Hematopoietic multipotent progenitor cell treated with erythropoietin and hydrocortisone succinate and interleukin-3 and kit ligand, for 15 days (in vitro differentiated cells): ENCODE measurements around the gene STAT4.

Experiments
- DNase-seq: peaks from one replicate; pipeline ENCODE4 v3.0.0-alpha.2; 2015; ENCODE audit warnings: low spot score

The STAT4 gene

DNA sequence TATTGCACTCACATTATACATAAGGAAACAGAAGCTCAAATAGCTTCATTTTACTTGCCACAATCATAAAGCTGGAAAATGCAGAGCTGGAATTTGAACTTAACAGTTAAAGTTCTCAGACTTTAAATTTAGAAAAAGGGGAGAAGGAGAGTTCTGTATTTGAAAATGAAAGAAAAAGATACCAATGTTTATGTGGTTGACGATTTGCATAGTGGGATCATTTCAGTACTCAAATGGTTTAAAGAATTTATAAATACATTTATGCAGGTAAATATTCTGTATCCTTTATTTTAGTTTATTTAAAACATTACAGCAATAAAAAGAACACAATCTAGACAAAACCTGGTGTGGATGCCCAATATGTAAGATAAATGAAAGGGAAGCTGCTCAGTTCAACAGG, 25.5 kb upstream of the STAT4 start:
- DNase-seq: no peak

DNA sequence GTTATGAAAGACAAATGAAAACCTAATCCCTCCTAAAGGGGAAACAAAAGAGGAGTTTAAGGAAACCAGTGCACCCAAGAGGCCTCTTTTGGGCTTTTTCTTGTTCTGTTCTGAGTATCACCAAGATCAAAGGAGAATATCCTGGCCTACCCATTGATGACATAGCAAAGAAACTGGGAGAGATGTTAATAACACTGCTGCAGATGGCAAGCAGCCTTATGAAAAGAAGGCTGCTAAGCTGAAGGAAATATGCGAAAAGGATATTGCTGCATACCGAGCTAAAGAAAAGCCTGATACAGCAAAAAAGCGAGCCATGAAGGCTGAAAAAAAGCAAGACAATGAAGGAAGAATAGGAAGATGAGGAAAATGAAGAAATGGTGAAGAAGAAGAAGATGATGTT, 23.6 kb upstream of the STAT4 start:
- DNase-seq: no peak

DNA sequence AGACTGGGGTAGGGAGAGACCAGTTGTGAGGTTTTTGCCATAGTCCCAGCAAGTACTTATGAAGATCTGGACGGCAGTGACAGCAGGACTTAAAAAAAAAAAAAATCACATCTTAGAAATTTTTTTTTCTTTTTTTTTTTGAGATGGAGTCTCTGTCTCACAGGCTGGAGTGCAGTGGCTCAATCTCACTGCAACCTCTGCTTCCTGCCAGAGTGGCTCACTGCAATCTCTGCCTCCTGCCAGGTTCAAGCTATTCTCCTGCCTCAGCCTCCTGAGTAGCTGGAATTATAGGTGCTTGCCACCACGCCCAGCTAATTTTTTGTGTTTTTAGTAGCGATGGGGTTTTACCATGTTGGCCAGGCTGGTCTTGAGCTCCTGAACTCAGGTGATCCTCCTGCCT, 22.4 kb upstream of the STAT4 start:
- DNase-seq: no peak

DNA sequence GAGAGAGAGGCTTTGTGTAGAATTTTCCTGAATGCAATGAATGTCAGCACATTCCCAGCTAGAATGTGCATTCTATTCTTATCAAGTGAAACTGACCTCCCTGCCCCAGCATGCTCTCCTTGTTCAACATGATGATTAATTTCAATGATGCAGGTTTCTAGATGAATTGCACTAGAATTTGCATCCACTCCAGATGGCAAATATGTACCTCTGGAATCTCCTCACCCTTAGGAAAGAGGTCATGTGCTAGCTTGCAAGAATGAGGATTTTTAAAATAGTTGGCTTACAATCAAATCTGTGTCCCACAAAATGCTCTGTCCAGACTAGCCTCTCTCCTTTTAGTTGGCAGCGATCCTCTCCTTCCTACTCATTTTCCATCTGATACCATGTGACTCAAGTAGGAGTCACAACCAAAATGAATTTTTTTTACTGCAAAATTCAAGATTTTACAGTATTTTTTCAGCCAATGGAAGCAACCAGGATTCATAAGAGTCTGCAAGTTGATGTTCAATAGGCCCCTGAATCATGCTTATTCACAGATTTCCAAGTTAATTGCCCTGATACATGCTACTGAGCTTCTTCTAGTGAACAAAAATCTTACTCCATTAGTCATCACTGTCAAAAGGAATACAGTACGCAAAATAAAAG, 21.0 kb upstream of the STAT4 start:
- DNase-seq: no peak

DNA sequence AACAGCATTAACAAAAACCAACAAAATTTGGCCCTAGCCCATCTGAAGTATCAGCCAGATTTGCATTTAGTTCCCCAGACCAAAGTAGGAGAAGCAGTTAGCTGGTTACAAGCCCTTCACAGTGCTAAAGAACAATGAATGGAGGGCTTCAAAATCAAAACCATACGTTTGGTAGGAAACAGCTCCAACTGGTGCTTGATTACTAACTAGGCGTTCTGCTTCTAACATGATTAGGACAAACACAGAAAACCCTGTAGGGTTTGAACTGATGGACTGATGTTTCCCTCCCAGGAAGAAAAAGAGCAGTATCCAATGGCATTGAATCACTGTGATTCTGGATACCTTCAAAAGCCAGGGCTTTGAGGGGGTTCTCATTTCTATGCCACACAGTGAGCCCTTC, 20.5 kb upstream of the STAT4 start:
- no peak for DNase-seq

DNA sequence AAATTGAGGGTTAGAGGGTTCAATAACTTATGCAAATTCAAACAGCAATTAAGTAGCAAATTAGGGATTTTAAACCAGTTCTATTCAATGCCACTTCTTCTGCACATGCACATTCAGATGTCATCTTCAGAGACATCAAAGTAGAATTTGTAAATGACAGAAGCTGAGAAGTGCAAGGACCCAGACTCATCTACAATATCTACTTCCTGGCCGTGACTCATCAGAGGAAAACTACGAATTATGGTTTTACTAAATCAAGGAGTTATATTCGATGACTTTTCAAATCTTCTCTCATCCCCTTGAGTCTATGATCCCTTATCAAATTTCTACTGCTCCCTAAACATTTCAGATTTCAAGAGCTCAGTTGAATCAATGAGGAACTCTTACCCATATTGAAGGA, 20.0 kb upstream of the STAT4 start:
- no peak for DNase-seq

DNA sequence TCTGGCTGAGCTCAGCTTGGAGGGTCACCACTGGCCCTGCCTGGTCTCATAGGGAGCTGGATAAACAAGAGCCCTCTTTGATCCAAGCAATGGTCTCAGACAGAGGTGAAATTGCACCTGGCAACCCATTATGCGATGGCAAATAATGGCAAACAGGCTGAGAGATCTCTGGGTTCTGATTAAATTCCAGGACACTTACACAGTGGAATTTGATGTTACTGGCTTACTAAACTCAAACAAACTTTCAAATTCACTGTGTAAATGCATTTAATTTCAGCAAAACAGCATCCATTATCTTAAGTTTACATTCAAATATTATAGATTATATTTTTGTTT, 19.5 kb upstream of the STAT4 start:
- no peak for DNase-seq

DNA sequence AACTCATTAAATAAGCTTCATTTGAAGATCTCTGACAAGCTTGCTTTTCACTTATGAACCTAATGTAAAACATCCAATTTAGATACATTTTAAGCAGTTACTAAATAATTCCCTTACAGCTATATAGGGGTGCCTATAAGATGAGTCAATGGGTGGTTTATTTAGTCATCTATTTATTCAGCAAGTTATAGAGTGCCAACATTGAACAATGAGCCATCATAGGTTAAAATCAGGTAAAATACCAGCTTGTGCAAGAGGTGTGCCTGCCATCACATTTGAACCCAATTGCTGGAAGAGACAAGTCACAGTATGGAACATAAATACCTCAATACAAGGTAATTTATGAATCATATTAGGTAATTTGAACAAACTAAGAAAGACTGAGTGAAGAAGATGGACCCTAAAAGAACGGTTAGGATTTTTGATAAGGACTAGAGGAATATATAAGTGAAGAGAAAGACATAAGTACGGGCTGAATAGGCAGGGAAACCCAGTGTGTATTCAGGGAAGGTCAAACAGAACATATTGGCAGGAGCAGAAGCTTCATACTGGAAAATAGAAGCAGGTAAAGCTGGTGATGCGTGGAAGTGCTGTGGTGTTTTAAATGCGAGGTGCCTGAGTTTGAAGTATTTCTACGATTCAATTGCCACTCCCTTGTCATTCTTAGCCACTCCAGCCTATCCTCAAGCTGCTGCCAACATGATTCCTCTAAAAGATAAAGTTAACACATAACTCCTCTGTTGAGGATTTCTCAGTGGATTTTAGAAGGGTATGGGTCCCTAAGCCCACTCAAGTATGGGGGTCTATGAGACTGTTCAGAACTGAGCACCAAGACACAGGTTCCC, 18.9 kb upstream of the STAT4 start:
- no peak for DNase-seq

DNA sequence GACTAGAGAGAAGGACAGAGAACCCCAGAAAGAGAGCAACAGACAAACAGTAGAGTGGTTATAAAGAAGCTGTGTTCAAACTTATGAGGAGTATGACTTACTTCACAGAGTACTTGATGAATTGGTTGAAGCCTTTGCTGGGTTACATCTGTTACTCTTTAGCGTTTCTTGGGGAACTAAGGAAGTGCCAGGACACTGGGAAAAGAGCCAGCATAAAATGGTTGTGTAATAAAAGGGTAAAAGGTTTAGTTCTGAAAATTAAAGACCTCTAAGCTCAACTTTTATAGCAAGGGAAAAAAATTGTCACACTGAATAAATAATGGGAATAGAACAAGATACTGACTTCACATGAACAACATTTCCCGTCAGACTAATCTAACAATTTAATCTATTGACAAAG, 17.0 kb upstream of the STAT4 start:
- no peak for DNase-seq

DNA sequence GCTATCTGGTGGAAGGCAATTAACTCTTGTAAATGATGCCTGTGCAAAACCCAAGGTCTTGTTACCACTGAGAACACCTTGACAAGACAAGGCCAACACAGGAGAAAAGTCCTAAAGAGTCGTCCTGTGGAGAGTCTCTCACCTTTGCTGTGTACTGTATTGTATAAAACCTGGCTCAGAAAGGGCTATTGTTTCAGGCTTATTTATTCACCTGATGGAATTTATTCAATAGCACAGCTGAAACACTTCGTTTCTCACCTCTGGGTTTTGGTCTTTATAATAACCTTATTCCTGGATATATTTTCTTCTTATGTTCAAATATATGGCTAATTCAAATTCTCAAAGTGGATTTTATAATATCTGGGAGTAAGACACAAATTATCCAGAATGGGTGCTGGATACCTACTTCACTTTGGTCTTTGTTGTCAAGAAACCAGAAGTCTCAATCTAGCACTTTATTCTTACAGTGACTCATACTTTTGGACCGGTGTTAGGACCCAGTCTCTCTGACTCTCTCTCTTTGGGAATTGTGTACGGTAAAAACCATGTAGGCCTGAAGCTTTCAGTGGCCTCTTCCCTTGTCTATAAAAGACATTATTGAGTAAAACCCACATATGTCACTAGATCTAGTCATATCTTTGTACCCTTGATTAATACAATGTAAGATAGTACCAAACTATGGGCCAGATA, 16.1 kb upstream of the STAT4 start:
- DNase-seq: no peak

DNA sequence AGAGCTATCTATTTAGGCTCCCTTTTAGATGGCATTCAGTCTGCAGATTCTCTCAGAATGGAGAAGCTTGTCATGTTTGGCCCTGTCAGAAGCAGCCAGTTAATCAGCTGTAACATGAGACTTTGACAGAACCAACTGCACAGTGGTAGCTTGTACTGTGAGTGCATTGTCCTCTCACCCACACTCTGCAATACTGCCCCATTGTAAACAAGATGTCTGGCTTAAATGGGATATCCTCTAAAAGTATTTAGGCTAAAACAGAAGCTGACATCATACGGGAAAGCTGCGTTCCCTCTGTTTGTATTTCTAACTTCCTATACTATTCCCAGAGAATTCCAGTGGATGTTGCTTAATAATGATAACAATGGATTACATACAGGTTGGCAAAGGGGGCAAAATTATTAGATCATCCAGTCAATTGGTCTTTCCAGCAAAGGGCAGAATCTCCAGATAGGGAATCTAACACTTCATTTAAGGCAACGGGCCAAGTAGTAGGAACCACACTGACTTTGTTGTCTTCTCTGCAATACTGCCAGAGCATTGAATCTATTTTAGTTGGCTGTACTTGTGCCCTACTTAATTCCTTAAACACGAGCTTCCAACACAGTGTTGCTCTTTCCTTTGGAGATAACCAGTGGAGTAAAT, 15.4 kb upstream of the STAT4 start:
- DNase-seq: no peak

DNA sequence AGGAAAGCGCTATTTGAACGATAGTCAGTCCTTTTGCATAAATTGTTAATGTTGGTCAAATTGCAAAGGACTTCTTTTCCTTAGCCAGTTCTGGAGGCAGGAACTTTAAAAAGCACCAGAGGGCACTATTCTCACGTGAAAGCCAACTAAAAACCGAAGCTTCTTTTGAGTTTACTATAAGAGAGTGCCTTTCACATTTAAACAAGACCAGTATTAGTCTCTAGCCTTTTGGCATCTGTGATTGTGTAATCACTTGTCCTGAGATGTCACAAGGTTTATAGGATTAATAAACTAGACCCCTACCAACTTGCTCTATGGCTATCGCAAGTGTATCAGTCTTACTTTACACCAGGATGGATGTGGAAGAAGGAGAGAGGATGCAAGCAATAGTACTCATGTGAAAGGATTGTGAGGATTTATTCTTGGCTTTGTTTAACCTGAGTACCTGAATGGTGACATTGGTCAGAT, 14.4 kb upstream of the STAT4 start:
- DNase-seq: no peak

DNA sequence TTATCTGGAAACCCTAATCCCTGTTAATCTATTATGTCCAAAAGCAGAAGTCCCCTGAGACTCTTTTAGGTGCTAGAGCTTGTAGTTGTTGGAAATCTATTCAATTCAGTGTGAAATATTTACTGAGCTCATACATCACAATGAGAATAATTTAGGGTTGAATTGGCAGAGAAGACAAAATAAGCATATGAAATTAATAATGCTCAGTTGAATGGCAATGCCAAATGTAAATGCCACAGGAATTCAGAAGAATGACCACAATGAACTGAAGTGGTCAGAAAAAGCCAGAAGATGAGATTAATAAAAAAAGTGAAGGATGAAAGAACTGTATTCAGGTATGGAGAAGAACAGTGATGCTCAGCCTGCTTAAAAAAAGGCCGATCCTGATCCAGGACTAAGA, 8.0 kb upstream of the STAT4 start:
- no peak for DNase-seq

DNA sequence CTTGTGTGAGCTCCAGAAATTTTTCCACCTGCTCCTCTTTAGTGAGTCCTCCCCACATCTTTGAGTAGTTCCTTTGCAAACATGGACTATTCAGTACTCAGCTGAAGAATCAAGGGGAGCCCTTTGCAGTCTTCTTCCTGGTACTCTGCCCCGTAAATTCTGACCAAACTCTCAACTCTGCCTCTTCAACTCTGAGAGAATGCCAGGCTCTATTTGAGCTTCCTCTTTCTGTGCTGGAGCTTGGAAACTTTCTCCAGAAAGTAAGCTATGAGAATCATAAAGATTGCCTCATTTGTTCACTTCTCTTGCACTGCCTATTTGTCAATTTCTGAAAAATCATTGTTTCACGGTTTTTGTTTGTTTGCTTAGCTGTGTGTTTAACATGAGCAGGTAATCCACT, 7.4 kb upstream of the STAT4 start:
- DNase-seq: no peak

DNA sequence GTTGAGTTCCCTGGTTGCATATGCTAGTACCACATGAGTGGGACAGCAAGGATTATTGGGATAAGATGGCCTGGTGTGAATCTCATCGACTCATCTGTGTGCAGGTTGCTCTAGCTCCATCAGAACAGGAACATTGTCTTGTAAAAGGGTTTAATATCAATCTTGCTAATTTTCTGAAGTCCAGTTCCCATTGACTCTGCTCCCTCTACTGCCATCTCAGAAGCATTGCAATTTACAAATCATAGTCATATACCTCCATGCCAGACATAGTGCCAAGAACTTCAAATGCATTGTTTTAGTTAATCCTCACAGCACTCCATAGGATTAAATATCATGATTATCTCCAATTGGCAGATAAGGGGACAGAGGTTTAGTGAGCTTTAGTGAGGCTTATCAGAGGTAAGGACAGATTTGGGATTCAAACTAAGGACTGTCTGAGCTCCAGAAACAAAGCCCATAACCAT, 4.8 kb upstream of the STAT4 start:
- DNase-seq: no peak

DNA sequence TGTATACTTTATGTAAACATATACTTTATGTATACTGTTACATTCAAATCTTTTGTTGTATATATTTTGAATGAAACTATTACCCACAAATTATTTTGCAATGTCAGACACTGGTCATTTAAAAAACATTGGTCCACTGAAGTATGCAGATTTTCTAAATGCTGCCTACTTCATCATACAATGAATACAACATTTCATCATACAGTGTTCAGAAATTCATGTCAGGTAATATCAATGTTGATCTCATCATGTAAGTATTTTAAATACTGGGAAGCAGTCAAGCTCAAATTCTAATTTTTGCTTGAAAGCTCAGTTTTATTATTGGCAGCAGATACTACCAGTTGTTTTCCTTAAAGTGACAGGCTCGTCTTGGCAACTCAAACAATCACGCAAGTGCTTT, 2.9 kb upstream of the STAT4 start:
- DNase-seq: no peak

DNA sequence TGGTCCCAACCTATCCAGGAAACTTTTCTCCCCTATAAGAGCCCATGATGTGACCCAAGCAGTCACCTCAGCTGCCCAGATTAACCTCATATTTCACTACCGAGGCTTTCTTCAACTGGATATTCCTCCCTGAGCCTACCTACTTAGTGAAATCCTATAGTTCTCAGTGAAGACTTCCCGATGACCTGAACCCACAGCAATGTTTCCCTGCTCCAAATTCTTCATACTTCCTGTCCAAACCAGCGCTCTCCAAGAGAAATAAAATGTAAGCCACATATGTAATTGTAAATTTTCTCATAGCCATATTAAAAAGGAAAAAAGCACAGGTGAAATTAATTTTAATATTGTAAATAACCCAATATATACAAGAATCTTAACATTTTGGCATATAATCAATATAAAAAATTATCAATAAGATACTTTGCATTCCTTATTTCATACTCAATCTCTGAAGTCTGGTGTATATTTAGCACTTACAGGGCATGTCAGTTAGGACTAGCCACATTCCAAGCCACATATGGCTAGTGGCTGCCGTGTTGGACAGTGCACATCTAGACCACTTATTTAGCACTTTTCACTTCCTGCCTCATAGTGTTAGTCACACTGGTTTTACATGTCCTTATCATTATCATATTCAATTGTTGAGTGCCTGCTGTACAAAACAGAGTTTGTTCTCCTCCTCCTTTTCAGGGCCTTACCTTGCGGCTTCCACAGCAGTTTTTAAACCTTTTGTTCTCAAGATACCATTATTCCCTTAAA, 1.9 kb upstream of the STAT4 start:
- no peak for DNase-seq

DNA sequence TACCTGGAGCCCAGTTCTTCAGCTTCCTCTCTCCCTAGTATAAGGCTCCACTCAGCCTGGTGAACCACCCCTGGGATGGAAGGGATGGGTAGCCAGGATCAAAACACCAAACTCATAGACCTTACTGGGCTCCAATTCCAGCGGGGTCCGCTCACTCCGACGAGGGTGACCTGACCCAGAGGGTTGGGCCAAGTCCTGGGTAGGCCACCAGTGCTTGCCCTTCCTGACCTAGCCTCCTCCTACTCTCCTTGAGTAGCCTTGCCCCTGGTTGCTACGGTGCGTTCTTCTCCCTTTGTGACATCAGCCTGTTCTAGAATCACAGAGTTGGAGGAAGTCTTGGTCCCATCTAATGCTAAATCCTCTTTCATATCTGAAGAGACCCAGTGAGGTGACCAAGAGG, 537 bp upstream of the STAT4 start:
- no peak for DNase-seq

DNA sequence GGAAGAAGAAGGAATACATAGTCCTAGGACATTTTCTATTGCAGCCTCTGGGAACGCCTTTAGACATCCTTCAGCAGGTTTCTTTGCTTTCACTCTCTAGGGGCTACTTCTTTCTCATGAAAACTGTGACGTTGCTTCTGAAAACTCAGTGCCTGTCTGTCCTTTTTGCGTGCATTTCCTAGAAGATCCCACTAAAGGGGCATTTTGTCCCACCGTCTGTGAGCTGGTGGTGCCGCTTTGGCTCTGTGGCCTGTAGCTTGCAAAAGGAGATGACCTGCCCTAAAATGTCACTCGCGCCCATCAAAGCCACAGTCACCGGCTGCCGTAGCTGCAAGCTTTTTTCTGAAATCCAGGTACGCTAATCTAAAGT, 579 bp downstream of the STAT4 start:
- no peak for DNase-seq

DNA sequence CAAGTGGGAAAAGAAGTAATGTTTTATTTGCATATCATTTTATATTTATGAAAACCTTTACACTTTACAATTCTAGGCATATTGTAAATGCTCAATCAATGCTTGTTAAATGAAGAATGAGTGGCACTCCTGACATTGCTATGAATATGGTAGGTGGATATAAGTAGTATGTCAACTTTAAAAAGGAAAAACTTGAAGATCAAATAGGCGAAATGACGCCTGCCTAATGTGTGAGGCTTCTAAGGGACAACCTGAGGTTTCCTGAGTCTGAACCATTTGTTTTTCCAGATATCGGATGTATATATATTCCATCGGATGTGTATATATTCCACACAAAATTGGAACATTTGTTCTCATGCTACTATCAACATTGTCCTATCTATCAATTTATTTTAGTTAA, 1.4 kb downstream of the STAT4 start:
- no peak for DNase-seq

DNA sequence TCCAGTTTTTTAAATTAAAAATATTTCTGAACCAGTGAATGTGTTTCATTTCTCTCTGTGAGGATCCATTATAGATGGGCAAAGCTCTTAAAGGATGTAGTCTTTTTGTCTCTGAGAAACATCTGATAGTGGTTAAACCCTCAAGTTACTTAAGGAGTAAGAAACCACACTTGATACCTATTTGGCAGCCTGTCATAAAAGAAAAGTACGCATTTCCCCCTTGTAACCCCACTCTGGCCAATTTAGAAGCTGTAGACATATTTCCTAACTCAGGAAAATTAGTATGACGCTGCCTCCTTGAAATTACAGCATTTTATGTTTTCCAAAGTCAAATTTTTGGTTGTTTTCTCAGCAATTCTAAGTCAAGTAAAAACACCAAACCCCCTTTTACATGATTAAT, 2.0 kb downstream of the STAT4 start:
- DNase-seq: no peak

DNA sequence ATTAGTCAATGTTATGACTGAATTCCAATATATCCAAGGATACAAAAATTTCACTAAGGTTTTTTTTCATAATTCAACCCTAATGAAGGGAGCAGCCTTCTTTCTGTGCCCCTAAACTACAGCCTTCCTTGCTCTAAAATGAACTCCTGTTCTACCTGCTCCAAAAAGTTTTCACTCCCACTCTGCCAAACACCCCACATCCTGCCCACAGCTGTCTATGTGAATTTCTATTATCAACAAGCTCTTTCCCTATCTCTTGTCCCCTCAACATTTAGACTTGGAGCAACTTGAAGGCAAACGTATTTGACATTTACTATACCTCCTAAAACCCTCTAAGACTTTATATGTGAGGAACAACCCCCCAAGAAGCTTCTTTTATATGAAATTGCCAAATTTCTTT, 2.5 kb downstream of the STAT4 start:
- no peak for DNase-seq
